Sigmoid colon (tissue), 7 donors: ENCODE data around the gene SHC1. TPM values are rescaled to one million over a fixed set of nuclear protein-coding genes. Genes with fewer than 3 reads are reported as not detected.

ENCODE experiments used
- DNase-seq: peaks from one replicate; pipeline ENCODE4 v3.0.0-alpha.2; 2019
- H3K27ac ChIP-seq, 4 donors: fragments of 200-600 bp; sonication (generic); one replicate each; pipeline ENCODE4 v1.5.1; 2016 to 2019; ENCODE audit warnings: mild to moderate bottlenecking in 1 of 4
- H3K27me3 ChIP-seq, 3 donors: fragments of 200-600 bp; sonication (generic); one replicate each; pipeline ENCODE4 v1.5.1; 2019; ENCODE audit warnings: mild to moderate bottlenecking in 1 of 3
- H3K36me3 ChIP-seq, 4 donors: fragments of 200-600 bp; sonication (generic); one replicate each; pipeline ENCODE4 v1.5.1; 2016 to 2019
- H3K4me1 ChIP-seq, 4 donors: fragments of 200-600 bp; sonication (generic); one replicate each; pipeline ENCODE4 v1.5.1; 2017 to 2019
- H3K4me3 ChIP-seq, 4 donors: fragments of 200-600 bp; sonication (generic); one replicate each; pipeline ENCODE4 v1.5.1; 2017 to 2019; ENCODE audit warnings: mild to moderate bottlenecking in 2 of 4, moderate library complexity in 1 of 4
- H3K9me3 ChIP-seq, 4 donors: fragments of 200-600 bp in 3 of 4; sonication (generic) in 3 of 4; one replicate each; pipeline versions ENCODE4 v1.5.1 to v1.6.1; 2013 to 2019
- EP300 ChIP-seq, 4 donors: sonication (generic); formaldehyde crosslinking; IDR thresholded peaks; one replicate each; pipeline ENCODE4 v1.6.1; 2017; ENCODE audit warnings: antibody characterized with exemption in 4 of 4
- POLR2A ChIP-seq, 2 donors: fragments of 450-650 bp; IDR thresholded peaks; one replicate each; pipeline ENCODE4 v1.6.1; 2016; ENCODE audit warnings: antibody characterized with exemption in 2 of 2, mild to moderate bottlenecking in 2 of 2, moderate library complexity in 2 of 2
- POLR2AphosphoS5 ChIP-seq, 4 donors: sonication (generic); formaldehyde crosslinking; IDR thresholded peaks; one replicate each; pipeline ENCODE4 v1.6.1; 2017; ENCODE audit warnings: antibody characterized with exemption in 4 of 4
- WGBS, 2 donors: extraction: QIAGEN DNeasy Blood & Tissue Kit; methylation state at CpG; one replicate each; pipeline ENCODE4 v1.1.7; 2013; 5-methylcytosine and 5-hydroxymethylcytosine counted together
- intact Hi-C: fragments of 100-400 bp; cut with DNase I; formaldehyde crosslinking; loops from one replicate; pipeline ENCODE4 v1.15.1; 2023
- polyA plus RNA-seq, 3 donors: library from polyadenylated mRNA; stranded (reverse); fragments of 200-250 nt; gene quantifications; one replicate each; pipeline ENCODE4 v1.2.3, GENCODE V29; 2013
- total RNA-seq, 4 donors: library from RNA; depleted of rRNA; stranded (reverse); fragments of >200 nt; gene quantifications; one replicate each; pipeline ENCODE4 v1.1.0, GENCODE V29; 2016
- TF ChIP-seq, protein P1 (sequence below), 4 experiments: fragments of 450-650 bp in 3 of 4; fragments of 200-600 bp in 1 of 4; IDR thresholded peaks; one replicate each; pipeline ENCODE4 v1.5.1; 2016 to 2019; ENCODE audit warnings: antibody characterized with exemption in 4 of 4, mild to moderate bottlenecking in 3 of 4, moderate library complexity in 2 of 4
- donor health status: healthy with polysubstance abuse.
- donor health status: Bipolar disorder and iron deficiency.
- donor health status: healthy.

The SHC1 gene
- total and polyA plus RNA-seq, 7 donors, result 49.2 to 80.4 (median 62.6) TPM

DNA sequence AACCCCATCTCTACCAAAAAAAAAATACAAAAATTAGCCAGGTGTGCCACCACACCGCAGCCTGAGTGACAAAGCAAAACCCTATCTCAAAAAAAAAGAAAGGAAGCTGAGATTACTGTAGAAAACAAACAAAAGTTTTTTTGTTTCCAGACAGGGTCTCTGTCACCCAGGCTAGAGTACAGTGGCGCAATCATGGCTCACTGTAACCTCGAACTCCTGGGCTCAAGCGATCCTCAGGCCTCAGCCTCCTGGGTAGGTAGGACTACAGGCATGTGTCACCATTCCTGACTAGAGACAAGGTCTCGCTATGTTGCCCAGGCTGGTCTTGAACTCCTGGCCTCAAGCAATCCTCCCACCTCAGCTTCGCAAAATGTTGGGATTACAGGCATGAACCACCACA, 6.2 kb downstream of the SHC1 start:
- H3K36me3 ChIP-seq, result peaks cover 23 to 64% (median 46%) of the 10 kb centered on the region in 4 donors

DNA sequence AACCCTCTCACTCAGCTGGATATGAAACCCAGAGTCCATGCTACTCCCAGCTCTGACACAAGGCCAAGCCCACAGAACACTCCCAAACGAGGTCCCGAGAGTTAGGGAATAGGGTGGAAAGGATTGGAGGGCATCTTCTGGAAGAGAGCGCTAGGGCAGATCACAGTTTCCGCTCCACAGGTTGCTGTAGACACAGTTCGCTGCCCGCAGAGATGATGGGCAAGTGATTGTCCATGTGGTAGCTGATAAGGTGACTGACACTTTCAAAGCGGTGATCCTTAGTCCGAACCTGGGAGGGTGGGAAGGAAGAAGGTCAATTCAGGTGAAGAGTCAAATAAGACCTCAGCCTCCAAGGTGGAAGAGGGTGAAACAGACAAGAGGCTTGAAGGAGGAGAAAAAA, 6.9 kb downstream of the SHC1 start:
- H3K27ac ChIP-seq, result peak overlapping the region in 2 of 4 donors; percentile 94 to 98
- no peak for DNase-seq

More for the DNA sequence above, 6.2 kb downstream of the SHC1 start:
- Histone ChIP-seq H3K4me1 (peaks cover 0 to 44% (median 37%) of the 10 kb centered on the region in 4 donors), H3K4me3 (no peak overlapping the region), H3K27me3 (no peaks in the 10 kb centered on the region), H3K27ac (no peak overlapping the region), H3K9me3 (no peaks in the 10 kb centered on the region)
- intact Hi-C loops, result loop anchor here (5.0 kb wide), 1 partner anchor 33 kb away; no protein-coding TSS in a partner anchor
- no peak for DNase-seq
- 91 to 94% methylated on average over 6 of the region's 6 CpGs for WGBS, 2 donors
- no peak for TF ChIP-seq POLR2AphosphoS5 (IDR thresholded peaks at IDR 0.05)

DNA sequence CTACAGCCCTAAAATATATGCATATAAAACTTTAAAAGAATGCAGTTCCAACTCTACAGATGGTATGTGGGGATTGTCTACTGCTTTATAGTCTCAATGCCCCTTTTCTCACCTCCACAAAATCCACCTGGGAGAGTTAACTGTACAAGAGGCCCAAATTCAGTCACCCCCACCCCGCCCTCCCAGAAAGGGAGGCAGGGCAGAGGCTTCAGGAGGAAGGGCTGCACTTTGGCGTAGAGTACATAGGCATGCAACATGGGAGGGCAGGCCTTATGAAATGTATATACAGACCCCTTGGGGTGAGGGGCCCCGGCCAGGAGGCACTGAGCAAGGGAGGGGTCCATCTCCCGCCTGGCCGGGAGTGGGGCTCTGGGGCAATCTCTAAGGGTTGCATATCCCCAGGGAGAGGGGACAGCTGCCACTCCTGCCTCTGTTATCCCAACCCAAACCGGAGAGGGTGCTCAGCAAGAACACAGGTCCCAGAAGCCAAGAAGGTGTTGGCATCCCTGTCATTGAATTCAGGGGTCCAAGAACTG, 7.7 kb downstream of the SHC1 start:
- intact Hi-C loops, result loop anchor here (5.0 kb wide), 1 partner anchor 34 kb away; no protein-coding TSS in a partner anchor
- DNase-seq, result no peak
- TF ChIP-seq, protein P1, sequence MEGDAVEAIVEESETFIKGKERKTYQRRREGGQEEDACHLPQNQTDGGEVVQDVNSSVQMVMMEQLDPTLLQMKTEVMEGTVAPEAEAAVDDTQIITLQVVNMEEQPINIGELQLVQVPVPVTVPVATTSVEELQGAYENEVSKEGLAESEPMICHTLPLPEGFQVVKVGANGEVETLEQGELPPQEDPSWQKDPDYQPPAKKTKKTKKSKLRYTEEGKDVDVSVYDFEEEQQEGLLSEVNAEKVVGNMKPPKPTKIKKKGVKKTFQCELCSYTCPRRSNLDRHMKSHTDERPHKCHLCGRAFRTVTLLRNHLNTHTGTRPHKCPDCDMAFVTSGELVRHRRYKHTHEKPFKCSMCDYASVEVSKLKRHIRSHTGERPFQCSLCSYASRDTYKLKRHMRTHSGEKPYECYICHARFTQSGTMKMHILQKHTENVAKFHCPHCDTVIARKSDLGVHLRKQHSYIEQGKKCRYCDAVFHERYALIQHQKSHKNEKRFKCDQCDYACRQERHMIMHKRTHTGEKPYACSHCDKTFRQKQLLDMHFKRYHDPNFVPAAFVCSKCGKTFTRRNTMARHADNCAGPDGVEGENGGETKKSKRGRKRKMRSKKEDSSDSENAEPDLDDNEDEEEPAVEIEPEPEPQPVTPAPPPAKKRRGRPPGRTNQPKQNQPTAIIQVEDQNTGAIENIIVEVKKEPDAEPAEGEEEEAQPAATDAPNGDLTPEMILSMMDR (IDR thresholded peaks at IDR 0.05), result no peak
- TF ChIP-seq EP300 (IDR thresholded peaks at IDR 0.05), result no peak
- TF ChIP-seq POLR2A (IDR thresholded peaks at IDR 0.05), result no peak
- no peak for TF ChIP-seq POLR2AphosphoS5 (IDR thresholded peaks at IDR 0.05)
- Histone ChIP-seq H3K36me3 (peaks cover 29 to 68% (median 51%) of the 10 kb centered on the region in 4 donors), H3K4me3 (peak overlapping the region; percentile 69 to 98 (median 92)), H3K27me3 (no peaks in the 10 kb centered on the region), H3K27ac (peak overlapping the region; percentile 94 to 99 (median 96)), H3K9me3 (no peaks in the 10 kb centered on the region), H3K4me1 (peaks cover 0 to 33% (median 30%) of the 10 kb centered on the region in 4 donors)
- 76 to 81% methylated on average over 6 of the region's 6 CpGs for WGBS, 2 donors

More for the DNA sequence above, 6.9 kb downstream of the SHC1 start:
- TF ChIP-seq POLR2AphosphoS5 (IDR thresholded peaks at IDR 0.05), result no peak
- Histone ChIP-seq H3K27me3 (no peaks in the 10 kb centered on the region), H3K36me3 (peaks cover 29 to 71% (median 53%) of the 10 kb centered on the region in 4 donors), H3K9me3 (no peaks in the 10 kb centered on the region), H3K4me1 (peaks cover 0 to 38% (median 34%) of the 10 kb centered on the region in 4 donors), H3K4me3 (no peak overlapping the region)
- WGBS, 2 donors, result 83 to 90% methylated on average over 8 of the region's 8 CpGs
- intact Hi-C loops, result loop anchor here (5.0 kb wide), 1 partner anchor 34 kb away; no protein-coding TSS in a partner anchor

DNA sequence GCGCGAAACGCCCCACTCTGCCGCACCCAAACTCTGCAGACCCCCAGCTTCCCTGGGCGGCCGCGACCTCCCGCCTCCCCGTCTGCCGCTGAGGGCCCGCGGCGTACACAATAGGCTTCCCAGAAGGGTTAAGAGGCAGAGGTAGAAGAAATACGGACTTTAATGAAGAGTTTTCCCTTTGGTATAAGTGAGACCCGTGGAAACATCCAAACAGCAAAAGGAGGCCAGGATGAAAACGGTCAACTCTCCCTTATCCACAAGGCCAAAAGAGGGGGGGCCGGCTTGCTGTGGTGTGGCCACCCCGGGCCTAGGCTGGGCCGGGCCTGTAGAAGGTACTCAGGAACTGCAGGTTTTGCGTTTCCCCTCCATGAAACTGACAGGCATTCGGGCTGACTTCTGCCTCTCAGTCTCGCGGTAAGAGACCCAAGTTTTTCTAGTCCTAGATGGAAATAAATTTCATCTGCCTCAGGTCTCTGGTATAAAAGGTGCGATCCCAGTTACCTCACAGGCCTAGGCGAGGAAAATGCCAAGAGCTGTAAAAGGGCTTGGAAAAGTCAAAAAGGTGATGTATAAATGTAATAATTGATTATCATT, 8.3 kb downstream of the SHC1 start:
- Histone ChIP-seq H3K27ac (peak overlapping the region; percentile 94 to 99 (median 96)), H3K27me3 (no peaks in the 10 kb centered on the region), H3K9me3 (no peaks in the 10 kb centered on the region), H3K4me1 (peaks cover 0 to 38% (median 32%) of the 10 kb centered on the region in 4 donors), H3K4me3 (peak overlapping the region; percentile 69 to 98 (median 92)), H3K36me3 (peaks cover 23 to 62% (median 48%) of the 10 kb centered on the region in 4 donors)
- intact Hi-C loops, result loop anchor here (5.0 kb wide), 1 partner anchor 35 kb away; no protein-coding TSS in a partner anchor
- TF ChIP-seq POLR2AphosphoS5 (IDR thresholded peaks at IDR 0.05) (no peak), POLR2A (IDR thresholded peaks at IDR 0.05) (no peak)
- TF ChIP-seq, protein P1 (IDR thresholded peaks at IDR 0.05), result no peak
- WGBS, 2 donors, result 2 to 3% methylated on average over 25 of the region's 25 CpGs
- DNase-seq, result no peak

DNA sequence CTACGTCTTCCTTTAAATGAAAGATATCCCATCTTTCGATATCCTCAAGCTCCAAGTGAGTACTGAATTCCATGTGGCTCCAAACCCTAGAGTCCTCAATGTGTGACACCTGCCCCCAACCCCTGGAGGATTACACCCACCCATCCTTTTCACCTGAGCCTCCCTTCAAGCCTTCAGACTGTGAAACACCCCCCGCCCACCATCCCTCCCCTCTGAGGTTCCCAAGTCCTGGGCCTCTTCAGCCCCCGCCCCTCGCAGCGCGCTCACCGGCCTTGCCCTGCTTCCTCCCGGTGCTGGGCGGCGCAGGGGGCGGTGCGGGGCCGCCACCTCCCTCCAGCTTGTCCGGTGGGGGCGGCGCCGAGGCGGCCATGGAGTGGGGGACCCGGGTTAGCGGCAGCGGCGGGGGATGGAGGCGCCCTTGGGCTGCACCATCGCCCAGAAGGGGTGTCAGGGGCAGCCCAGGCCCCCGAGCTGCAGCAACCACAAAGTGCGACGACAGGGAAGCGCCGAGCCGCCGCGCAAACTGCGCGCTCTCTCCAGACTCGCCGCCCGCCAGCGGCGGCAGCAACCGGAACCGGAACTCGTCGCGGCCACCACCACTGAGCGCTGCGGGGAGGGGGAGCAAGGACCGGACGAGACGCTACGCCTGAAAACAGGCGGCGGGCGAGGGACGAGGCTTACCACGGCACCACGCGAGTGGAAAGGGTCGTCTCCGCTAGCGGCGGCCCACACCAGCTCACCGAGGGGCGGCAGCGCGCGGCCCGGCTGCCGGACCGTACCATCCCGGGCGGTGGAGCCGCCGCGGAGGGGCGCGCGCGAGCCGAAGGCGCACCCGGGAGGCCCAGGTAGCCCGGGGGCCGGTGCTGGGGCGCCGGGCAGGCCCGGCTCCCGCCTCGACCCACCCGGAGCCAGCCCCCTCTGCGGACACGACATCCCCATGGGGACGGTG, 9.1 kb downstream of the SHC1 start, which contains the start of gene PYGO2:
Gene PYGO2, minus strand, starts transcription at position 576 of the 949 bp plus-strand sequence. Its CDS starts 206 bp downstream, at position 370.
- H3K27ac ChIP-seq, result peak within 1 kb of the TSS; percentile 94 to 99 (median 96)
- peak; percentile 88 for DNase-seq
- TF ChIP-seq, protein P1 (IDR thresholded peaks at IDR 0.05), result peak in 2 of 4 experiments; percentile 42 to 60
- TF ChIP-seq POLR2AphosphoS5 (IDR thresholded peaks at IDR 0.05) (peak; percentile 83 to 96 (median 90)), EP300 (IDR thresholded peaks at IDR 0.05) (no peak), POLR2A (IDR thresholded peaks at IDR 0.05) (peak; percentile 59 to 87)
- intact Hi-C loops, result loop anchor here (1.0 to 5.0 kb wide), 2 partner anchors 36 to 56 kb away; no protein-coding TSS in a partner anchor
- peaks cover 21 to 54% (median 41%) of the 10 kb centered on the region in 4 donors for H3K36me3 ChIP-seq
- peak within 1 kb of the TSS; percentile 69 to 98 (median 92) for H3K4me3 ChIP-seq
- peaks cover 0 to 45% (median 39%) of the 10 kb centered on the region in 4 donors for H3K4me1 ChIP-seq
- H3K27me3 ChIP-seq, result no peaks in the 10 kb centered on the region
- no peaks in the 10 kb centered on the region for H3K9me3 ChIP-seq
- WGBS, 2 donors, result 0 to 1% methylated on average over 93 of the region's 93 CpGs
